Kidney (tissue), 2 donors: ENCODE measurements around the gene AGBL5. TPM values are rescaled to one million over a fixed set of nuclear protein-coding genes. Genes with fewer than 3 reads are reported as not detected.

Experiments used
- polyA plus RNA-seq: library from polyadenylated mRNA; stranded (reverse); fragments of 350-450 nt; fragmentation: Illumina TruSeq; extraction: RNeasy Lipid Tissue Mini Kit (QIAGEN cat#74804); gene quantifications from one replicate; pipeline ENCODE4 v1.2.3, GENCODE V29; 2014; ENCODE audit warnings: low read depth, low replicate concordance; ENCODE audit not compliant: insufficient read depth
- total RNA-seq: library from RNA; stranded (reverse); fragmentation: NEBNext Ultra II Directional; extraction: Animal tissue kit (Norgen Biotek cat#: 25700); gene quantifications from one replicate; pipeline ENCODE4 v1.2.1, GENCODE V29; 2021
- donor health status: DM: yes; HTN: yes; CAD: no.

Gene AGBL5
- total and polyA plus RNA-seq, 2 donors from 2014 or later, result 33.4 to 36.5 TPM

Other genes with a start within 250 kb of the AGBL5 start
- not detected for gene DPYSL5, start 203.5 kb upstream of the AGBL5 start, total RNA-seq
- gene DPYSL5, start 203.5 kb upstream of the AGBL5 start, polyA plus RNA-seq, result not detected
- 17.9 TPM for gene MAPRE3, start 81.0 kb upstream of the AGBL5 start, total RNA-seq
- 49.6 TPM for gene MAPRE3, start 81.0 kb upstream of the AGBL5 start, polyA plus RNA-seq
- 74.8 TPM for gene TMEM214, start 18.7 kb upstream of the AGBL5 start, total RNA-seq
- gene TMEM214, start 18.7 kb upstream of the AGBL5 start, polyA plus RNA-seq, result 50.5 TPM
- 260 TPM for gene OST4, start 20.0 kb downstream of the AGBL5 start, total RNA-seq
- gene OST4, start 20.0 kb downstream of the AGBL5 start, polyA plus RNA-seq, result 718 TPM
- gene EMILIN1, start 26.9 kb downstream of the AGBL5 start, total RNA-seq, result 75.2 TPM
- gene EMILIN1, start 26.9 kb downstream of the AGBL5 start, polyA plus RNA-seq, result 32.1 TPM
- 18.7 TPM for gene KHK, start 35.1 kb downstream of the AGBL5 start, total RNA-seq
- 538 TPM for gene KHK, start 35.1 kb downstream of the AGBL5 start, polyA plus RNA-seq
- gene CGREF1, start 67.5 kb downstream of the AGBL5 start, total RNA-seq, result 3.7 TPM
- gene CGREF1, start 67.5 kb downstream of the AGBL5 start, polyA plus RNA-seq, result 3.8 TPM
- 0.69 TPM for gene ABHD1, start 72.1 kb downstream of the AGBL5 start, total RNA-seq
- gene ABHD1, start 72.1 kb downstream of the AGBL5 start, polyA plus RNA-seq, result 2.9 TPM
- gene PREB, start 83.0 kb downstream of the AGBL5 start, total RNA-seq, result 46.1 TPM
- 66.7 TPM for gene PREB, start 83.0 kb downstream of the AGBL5 start, polyA plus RNA-seq
- not detected for gene PRR30, start 87.7 kb downstream of the AGBL5 start, total RNA-seq
- gene PRR30, start 87.7 kb downstream of the AGBL5 start, polyA plus RNA-seq, result not detected
- gene TCF23, start 97.3 kb downstream of the AGBL5 start, total RNA-seq, result 0.38 TPM
- not detected for gene TCF23, start 97.3 kb downstream of the AGBL5 start, polyA plus RNA-seq
- gene ATRAID, start 160.4 kb downstream of the AGBL5 start, total RNA-seq, result 119 TPM
- 279 TPM for gene ATRAID, start 160.4 kb downstream of the AGBL5 start, polyA plus RNA-seq
- gene SLC5A6, start 160.6 kb downstream of the AGBL5 start, total RNA-seq, result 27.8 TPM
- 10.8 TPM for gene SLC5A6, start 160.6 kb downstream of the AGBL5 start, polyA plus RNA-seq
- 43.4 TPM for gene CAD, start 165.7 kb downstream of the AGBL5 start, total RNA-seq
- gene CAD, start 165.7 kb downstream of the AGBL5 start, polyA plus RNA-seq, result 8.8 TPM
- gene SLC30A3, start 211.4 kb downstream of the AGBL5 start, total RNA-seq, result 0.31 TPM
- gene SLC30A3, start 211.4 kb downstream of the AGBL5 start, polyA plus RNA-seq, result not detected
- not detected for gene DNAJC5G, start 223.8 kb downstream of the AGBL5 start, total RNA-seq
- not detected for gene DNAJC5G, start 223.8 kb downstream of the AGBL5 start, polyA plus RNA-seq
- gene TRIM54, start 230.8 kb downstream of the AGBL5 start, total RNA-seq, result 0.31 TPM
- gene TRIM54, start 230.8 kb downstream of the AGBL5 start, polyA plus RNA-seq, result 2.1 TPM